PC-9 (cell line): ENCODE results near the gene GATAD2B. TPM values are rescaled to one million over a fixed set of nuclear protein-coding genes. Genes with fewer than 3 reads are reported as not detected.

ENCODE experiments used
- BruUV-seq: library from RNA; stranded (reverse); fragments of 400-500 nt; replicated peaks from 2 replicates; lab custom pipeline; 2021; lab: Mats Ljungman, UMichigan
- CTCF ChIA-PET: fragments of 300-600 bp; sonication (Branson Sonifier 250); formaldehyde crosslinking; loops from one replicate; lab custom pipeline; 2022; ENCODE audit warnings: antibody characterized with exemption; lab: Charles Lee
- POLR2A ChIA-PET: fragments of 300-600 bp; sonication (Branson Sonifier 250); formaldehyde crosslinking; loops from one replicate; lab custom pipeline; 2022; ENCODE audit warnings: antibody characterized with exemption; ENCODE audit not compliant: unreplicated experiment; lab: Charles Lee
- DNase-seq, 2 experiments: peaks; one replicate each; pipeline versions ENCODE4 v3.0.0 to v3.0.0-alpha.2; 2015 to 2022; ENCODE audit warnings: mixed read lengths in 1 of 2
- H2AFZ ChIP-seq: fragments of 200-600 bp; sonication (generic); 2 replicates; pipeline ENCODE4 v1.8.1; 2017; ENCODE audit warnings: antibody characterized with exemption
- H3F3A ChIP-seq: fragments of 200-600 bp; sonication (generic); 2 replicates; pipeline ENCODE4 v1.8.1; 2017; ENCODE audit warnings: antibody characterized with exemption, mild to moderate bottlenecking, low read depth; ENCODE audit not compliant: insufficient read depth
- H3K27ac ChIP-seq: fragments of 200-600 bp; sonication (generic); 2 replicates; pipeline ENCODE4 v1.6.1; 2016; ENCODE audit warnings: mixed run types
- H3K27me3 ChIP-seq: fragments of 200-600 bp; sonication (generic); 2 replicates; pipeline ENCODE4 v1.6.1; 2016; ENCODE audit warnings: low read depth, mixed run types; ENCODE audit not compliant: insufficient read depth
- H3K36me3 ChIP-seq: fragments of 200-600 bp; sonication (generic); 2 replicates; pipeline ENCODE4 v1.6.1; 2016; ENCODE audit warnings: low read depth, mixed run types
- H3K4me1 ChIP-seq: fragments of 200-600 bp; sonication (generic); replicated peaks from 2 replicates; pipeline ENCODE4 v1.6.1; 2016; ENCODE audit warnings: mixed run types; ENCODE audit not compliant: insufficient read depth
- H3K4me2 ChIP-seq: fragments of 200-600 bp; sonication (generic); 2 replicates; pipeline ENCODE4 v1.6.1; 2017; ENCODE audit warnings: mixed run types
- H3K4me3 ChIP-seq: fragments of 200-600 bp; sonication (generic); 2 replicates; pipeline ENCODE4 v1.6.1; 2016; ENCODE audit warnings: mixed run types
- H3K79me2 ChIP-seq: fragments of 200-600 bp; sonication (generic); 2 replicates; pipeline ENCODE4 v1.6.1; 2017; ENCODE audit warnings: low read depth, mixed run types
- H3K9me2 ChIP-seq: fragments of 200-600 bp; sonication (generic); 2 replicates; pipeline ENCODE4 v1.8.1; 2017; ENCODE audit warnings: mild to moderate bottlenecking; ENCODE audit not compliant: insufficient read depth
- H3K9me3 ChIP-seq: fragments of 200-600 bp; sonication (generic); 2 replicates; pipeline ENCODE4 v1.8.1; 2016; ENCODE audit warnings: low read depth; ENCODE audit not compliant: insufficient read depth
- H4K20me1 ChIP-seq: fragments of 200-600 bp; sonication (generic); 2 replicates; pipeline ENCODE4 v1.8.1; 2017; ENCODE audit not compliant: insufficient read depth
- CTCF ChIP-seq: fragments of 200-600 bp; sonication (generic); conservative IDR thresholded peaks from 2 replicates; pipeline ENCODE4 v1.6.1; 2017; ENCODE audit warnings: mixed run types, antibody characterized with exemption, mild to moderate bottlenecking, moderate library complexity
- EZH2 ChIP-seq: fragments of 200-600 bp; sonication (generic); IDR thresholded peaks from 2 replicates; pipeline ENCODE4 v1.8.0; 2017; ENCODE audit warnings: antibody characterized with exemption, low read depth
- intact Hi-C: fragments of 100-400 bp; cut with micrococcal nuclease; formaldehyde crosslinking; loops from one replicate; pipeline ENCODE4 v1.10.0; 2022; ENCODE audit not compliant: unreplicated experiment
- total RNA-seq: library from RNA; stranded (reverse); gene quantifications from 2 replicates; pipeline ENCODE4 v1.2.3, GENCODE V29; 2021

GATAD2B gene
- total RNA-seq, 1 experiment from 2014 or later: 56.1 TPM

- Histone ChIP-seq H3K27ac (no peak overlapping the region), H2AFZ (no peak overlapping the region), H3K4me3 (no peak overlapping the region), H3K27me3 (no peaks in the 10 kb centered on the region), H3K9me3 (no peaks in the 10 kb centered on the region), H3K4me1 (no peaks in the 10 kb centered on the region), H3F3A (peaks cover 7% of the 10 kb centered on the region; the same call in 1 of the 2 replicates), H3K4me2 (no peak overlapping the region), H3K36me3 (no peaks in the 10 kb centered on the region; the same call in 1 of the 2 replicates), H3K9me2 (no peaks in the 10 kb centered on the region), H4K20me1 (peaks cover 55% of the 10 kb centered on the region), H3K79me2 (peaks cover 72% of the 10 kb centered on the region)
- ChIA-PET CTCF (no interaction called here), POLR2A (no interaction called here)
- no TSS peak for BruUV-seq
- intact Hi-C loops: no loop called here
- DNase-seq: no peak
- TF ChIP-seq CTCF (no peak), EZH2 (no peak)
Observed at GRCh38 chr1:153869486-153869885, 53.3 kb downstream of the GATAD2B start.

- no peak for TF ChIP-seq EZH2
- TF ChIP-seq CTCF: no peak
- no peak overlapping the region for H3K27ac ChIP-seq
- H3K79me2 ChIP-seq: peaks cover 74% of the 10 kb centered on the region
- ChIA-PET CTCF (no interaction called here), POLR2A (interaction anchor here (0.6 kb wide), 1 partner anchor 50 kb away, joined by 3 read pairs; no protein-coding TSS in a partner anchor)
- BruUV-seq: no TSS peak
- peaks cover 63% of the 10 kb centered on the region for H4K20me1 ChIP-seq
- H3F3A ChIP-seq: peaks cover 19% of the 10 kb centered on the region; the same call in 1 of the 2 replicates
- H3K4me2 ChIP-seq: no peak overlapping the region
- no peaks in the 10 kb centered on the region for H3K27me3 ChIP-seq
- no peaks in the 10 kb centered on the region for H3K4me1 ChIP-seq
- H2AFZ ChIP-seq: no peak overlapping the region
- no peaks in the 10 kb centered on the region for H3K9me2 ChIP-seq
- no peaks in the 10 kb centered on the region for H3K9me3 ChIP-seq
- no peak for DNase-seq
- H3K36me3 ChIP-seq: no peaks in the 10 kb centered on the region; the same call in 1 of the 2 replicates
- intact Hi-C loops: no loop called here
- H3K4me3 ChIP-seq: no peak overlapping the region
Observed at GRCh38 chr1:153866045-153866850, 56.5 kb downstream of the GATAD2B start.

- POLR2A ChIA-PET: no interaction called here
- BruUV-seq: no TSS peak
- H3K4me1 ChIP-seq: no peaks in the 10 kb centered on the region
- H3K9me3 ChIP-seq: no peaks in the 10 kb centered on the region
- TF ChIP-seq CTCF (no peak), EZH2 (no peak)
- intact Hi-C loops: no loop called here
- no peaks in the 10 kb centered on the region for H3K27me3 ChIP-seq
- CTCF ChIA-PET: interaction anchor here (0.6 kb wide), 1 partner anchor 229 kb away, joined by 5 read pairs; no protein-coding TSS in a partner anchor
- DNase-seq: no peak
- no peak overlapping the region for H3K4me3 ChIP-seq
- no peak overlapping the region for H2AFZ ChIP-seq
- H4K20me1 ChIP-seq: peaks cover 49% of the 10 kb centered on the region
- peaks cover 53% of the 10 kb centered on the region for H3K79me2 ChIP-seq
- H3K36me3 ChIP-seq: peaks cover 5% of the 10 kb centered on the region; the same call in 1 of the 2 replicates
- no peaks in the 10 kb centered on the region for H3K9me2 ChIP-seq
- H3K27ac ChIP-seq: no peak overlapping the region
- H3F3A ChIP-seq: peaks cover 16% of the 10 kb centered on the region; the same call in 1 of the 2 replicates
- H3K4me2 ChIP-seq: no peak overlapping the region
Observed at GRCh38 chr1:153860285-153860684, 62.5 kb downstream of the GATAD2B start.
